C4-2B (cell line): ENCODE results near the gene PPBP.

Source experiments
- CTCF ChIP-seq: fragments of 450-650 bp; conservative IDR thresholded peaks from 2 replicates; pipeline ENCODE4 v1.5.1; 2017; ENCODE audit warnings: mild to moderate bottlenecking
- ZFX ChIP-seq: fragments of 450-650 bp; IDR thresholded peaks from 2 replicates; pipeline ENCODE4 v1.6.1; 2017

DNA sequence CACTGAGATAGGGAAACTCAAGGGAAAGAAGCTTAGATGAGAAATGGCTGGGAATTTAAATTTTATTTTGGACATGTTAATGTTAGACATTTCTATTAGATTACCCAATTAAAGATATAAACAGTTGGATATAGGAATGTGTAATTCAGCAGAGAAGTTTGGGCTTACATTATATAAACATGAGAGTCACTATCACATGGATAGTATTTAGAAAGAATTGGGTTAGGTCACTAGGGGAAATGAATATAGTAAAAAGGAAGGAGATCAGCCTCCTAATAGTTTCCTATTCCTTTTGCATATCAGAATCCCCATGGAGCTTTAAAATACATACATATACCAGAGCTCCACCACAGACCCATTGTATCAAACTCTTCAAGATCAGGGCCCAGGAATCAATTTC, 30.1 kb upstream of the PPBP start:
- TF ChIP-seq CTCF (no peak), ZFX (no peak)
